ENCODE measurements around the gene SPINK14.

DNA sequence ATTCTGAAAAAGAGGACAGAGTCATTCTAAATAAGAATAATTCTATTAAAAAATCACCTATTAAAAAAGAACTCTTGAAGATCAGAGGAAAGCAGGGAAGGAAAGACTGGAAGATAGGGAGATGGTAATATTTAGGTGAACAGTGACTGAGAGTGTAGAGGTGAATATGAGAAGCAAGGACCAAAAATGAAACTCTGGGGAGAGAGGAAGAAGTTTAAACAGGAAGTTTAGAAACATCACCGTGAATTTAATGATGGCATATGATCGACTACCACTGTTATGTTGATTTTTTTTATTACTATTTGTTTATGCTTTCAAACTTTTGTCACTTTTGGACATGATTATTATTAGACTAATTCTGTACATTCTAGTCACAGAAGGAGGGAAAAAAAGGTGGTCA, 32.8 kb downstream of the SPINK14 start:
- TF ChIP-seq, protein P1, sequence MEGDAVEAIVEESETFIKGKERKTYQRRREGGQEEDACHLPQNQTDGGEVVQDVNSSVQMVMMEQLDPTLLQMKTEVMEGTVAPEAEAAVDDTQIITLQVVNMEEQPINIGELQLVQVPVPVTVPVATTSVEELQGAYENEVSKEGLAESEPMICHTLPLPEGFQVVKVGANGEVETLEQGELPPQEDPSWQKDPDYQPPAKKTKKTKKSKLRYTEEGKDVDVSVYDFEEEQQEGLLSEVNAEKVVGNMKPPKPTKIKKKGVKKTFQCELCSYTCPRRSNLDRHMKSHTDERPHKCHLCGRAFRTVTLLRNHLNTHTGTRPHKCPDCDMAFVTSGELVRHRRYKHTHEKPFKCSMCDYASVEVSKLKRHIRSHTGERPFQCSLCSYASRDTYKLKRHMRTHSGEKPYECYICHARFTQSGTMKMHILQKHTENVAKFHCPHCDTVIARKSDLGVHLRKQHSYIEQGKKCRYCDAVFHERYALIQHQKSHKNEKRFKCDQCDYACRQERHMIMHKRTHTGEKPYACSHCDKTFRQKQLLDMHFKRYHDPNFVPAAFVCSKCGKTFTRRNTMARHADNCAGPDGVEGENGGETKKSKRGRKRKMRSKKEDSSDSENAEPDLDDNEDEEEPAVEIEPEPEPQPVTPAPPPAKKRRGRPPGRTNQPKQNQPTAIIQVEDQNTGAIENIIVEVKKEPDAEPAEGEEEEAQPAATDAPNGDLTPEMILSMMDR (conservative IDR thresholded peaks at IDR 0.05), result no peak
- no peak for TF ChIP-seq ZFX (IDR thresholded peaks at IDR 0.05)
